OCI-LY7 (cell line): Measurements from ENCODE around the gene PAX3. TPM values are rescaled to one million over a fixed set of nuclear protein-coding genes. Genes with fewer than 3 reads are reported as not detected.

Source experiments
- BruUV-seq: library from RNA; stranded (reverse); fragments of 400-500 nt; replicated peaks from 2 replicates; lab custom pipeline; 2021; lab: Mats Ljungman, UMichigan
- CTCF ChIA-PET: fragments of 300-600 bp; sonication (Branson Sonifier 250); formaldehyde crosslinking; loops from one replicate; lab custom pipeline; 2022; ENCODE audit warnings: antibody characterized with exemption; ENCODE audit not compliant: unreplicated experiment; lab: Charles Lee
- POLR2A ChIA-PET: fragments of 300-600 bp; sonication (Branson Sonifier 250); formaldehyde crosslinking; loops from one replicate; lab custom pipeline; 2022; ENCODE audit warnings: antibody characterized with exemption; lab: Charles Lee
- DNase-seq: peaks from one replicate; pipeline ENCODE4 v3.0.0-alpha.2; 2015; ENCODE audit warnings: low spot score
- H2AFZ ChIP-seq: fragments of 200-600 bp; sonication (generic), shearing (Covaris generic); 2 replicates; pipeline ENCODE4 v1.6.1; 2014; ENCODE audit warnings: mild to moderate bottlenecking, antibody characterized with exemption, low read length, moderate library complexity
- H3K27ac ChIP-seq: fragments of 200-600 bp; sonication (generic); 2 replicates; pipeline ENCODE4 v1.5.1; 2014; ENCODE audit warnings: mixed run types, low read depth, mild to moderate bottlenecking, moderate library complexity, low read length, inconsistent platforms; ENCODE audit not compliant: poor library complexity, severe bottlenecking
- H3K36me3 ChIP-seq: fragments of 200-600 bp; sonication (generic); 2 replicates; pipeline ENCODE4 v1.6.1; 2014; ENCODE audit warnings: mild to moderate bottlenecking, antibody characterized with exemption, low read length, moderate library complexity, mixed read lengths; ENCODE audit not compliant: insufficient read depth
- H3K4me1 ChIP-seq: fragments of 200-600 bp; sonication (generic); 2 replicates; pipeline ENCODE4 v1.5.1; 2014; ENCODE audit warnings: mild to moderate bottlenecking, low read length; ENCODE audit not compliant: insufficient read depth, poor library complexity, severe bottlenecking
- H3K4me2 ChIP-seq: fragments of 200-600 bp; sonication (generic); 2 replicates; pipeline ENCODE4 v1.6.1; 2014; ENCODE audit warnings: mild to moderate bottlenecking, low read length
- H3K4me3 ChIP-seq: fragments of 200-600 bp; sonication (generic); 2 replicates; pipeline ENCODE4 v1.5.1; 2014; ENCODE audit warnings: mild to moderate bottlenecking, low read depth, low read length; ENCODE audit not compliant: poor library complexity, severe bottlenecking
- H3K79me2 ChIP-seq: fragments of 200-600 bp; sonication (generic); 2 replicates; pipeline ENCODE4 v1.6.1; 2016; ENCODE audit warnings: low read depth, mild to moderate bottlenecking, low read length, moderate library complexity, mixed read lengths; ENCODE audit not compliant: insufficient read depth
- H3K9me2 ChIP-seq: fragments of 200-600 bp; sonication (generic); 2 replicates; pipeline ENCODE4 v1.6.1; 2016; ENCODE audit warnings: mild to moderate bottlenecking, low read length, mixed read lengths; ENCODE audit not compliant: insufficient read depth
- H3K9me3 ChIP-seq: fragments of 200-600 bp; sonication (generic); 2 replicates; pipeline ENCODE4 v1.6.1; 2014; ENCODE audit warnings: mild to moderate bottlenecking, mixed run types, low read length, mixed read lengths
- H4K20me1 ChIP-seq: fragments of 200-600 bp; sonication (generic); 2 replicates; pipeline ENCODE4 v1.6.1; 2014; ENCODE audit warnings: mild to moderate bottlenecking, antibody characterized with exemption, low read length, moderate library complexity, mixed read lengths; ENCODE audit not compliant: insufficient read depth
- CTCF ChIP-seq: fragments of 200-600 bp; sonication (generic); conservative IDR thresholded peaks from 2 replicates; pipeline ENCODE4 v1.5.1; 2014; ENCODE audit warnings: mild to moderate bottlenecking, antibody characterized with exemption, low read length, moderate library complexity, mixed read lengths
- EZH2phosphoT487 ChIP-seq: fragments of 200-600 bp; sonication (generic); IDR thresholded peaks from 2 replicates; pipeline ENCODE4 v1.6.1; 2018; ENCODE audit warnings: low read depth, borderline replicate concordance, mild to moderate bottlenecking, mixed run types, antibody characterized with exemption, low read length, moderate library complexity, mixed read lengths
- intact Hi-C: fragments of 100-400 bp; cut with micrococcal nuclease; formaldehyde crosslinking; loops from one replicate; pipeline ENCODE4 v1.10.0; 2022; ENCODE audit not compliant: unreplicated experiment
- total RNA-seq, 2 experiments: library from RNA; depleted of rRNA in 1 of 2; stranded (reverse); fragments of >200 nt in 1 of 2; shearing (Covaris generic) in 1 of 2; gene quantifications; 2 replicates each; pipeline ENCODE4 v1.2.3, GENCODE V29; 2014 to 2022

The PAX3 gene
- total RNA-seq, 2 experiments from 2014 or later, result not detected

- Histone ChIP-seq H4K20me1 (no peaks in the 10 kb centered on the region), H3K4me3 (no peak overlapping the region), H3K27ac (no peak overlapping the region), H3K9me3 (no peaks in the 10 kb centered on the region), H3K9me2 (no peaks in the 10 kb centered on the region), H3K4me1 (no peaks in the 10 kb centered on the region), H2AFZ (no peak overlapping the region), H3K36me3 (no peaks in the 10 kb centered on the region), H3K79me2 (no peaks in the 10 kb centered on the region), H3K4me2 (no peak overlapping the region)
- TF ChIP-seq CTCF, result no peak
- TF ChIP-seq EZH2phosphoT487, result no peak
- no TSS peak for BruUV-seq
- DNase-seq, result no peak
- CTCF ChIA-PET, result no interaction called here
- intact Hi-C loops, result no loop called here
- POLR2A ChIA-PET, result no interaction called here
Observed at GRCh38 chr2:222271854-222272253, 26.9 kb downstream of the PAX3 start.

GRCh38 chr2:222270396-222270795 is 28.4 kb downstream of the PAX3 start:
- Histone ChIP-seq H3K36me3 (no peaks in the 10 kb centered on the region), H3K79me2 (no peaks in the 10 kb centered on the region), H3K4me1 (no peaks in the 10 kb centered on the region), H3K4me2 (no peak overlapping the region), H4K20me1 (no peaks in the 10 kb centered on the region), H3K4me3 (no peak overlapping the region), H3K27ac (no peak overlapping the region), H2AFZ (no peak overlapping the region), H3K9me2 (no peaks in the 10 kb centered on the region), H3K9me3 (no peaks in the 10 kb centered on the region)
- POLR2A ChIA-PET, result interaction anchor here (0.6 kb wide), 1 partner anchor 83 kb away, joined by 3 read pairs; no protein-coding TSS in a partner anchor
- BruUV-seq, result no TSS peak
- no peak for DNase-seq
- intact Hi-C loops, result no loop called here
- CTCF ChIA-PET, result no interaction called here
- no peak for TF ChIP-seq CTCF
- no peak for TF ChIP-seq EZH2phosphoT487

- H3K4me3 ChIP-seq, result no peak overlapping the region
- DNase-seq, result no peak
- H3K36me3 ChIP-seq, result no peaks in the 10 kb centered on the region
- no peak overlapping the region for H3K27ac ChIP-seq
- H3K4me1 ChIP-seq, result no peaks in the 10 kb centered on the region
- H3K4me2 ChIP-seq, result no peak overlapping the region
- ChIA-PET POLR2A (interaction anchor here (0.7 kb wide), 1 partner anchor 35 kb away, joined by 3 read pairs; no protein-coding TSS in a partner anchor), CTCF (no interaction called here)
- no peak overlapping the region for H2AFZ ChIP-seq
- BruUV-seq, result no TSS peak
- TF ChIP-seq CTCF (no peak), EZH2phosphoT487 (no peak)
- intact Hi-C loops, result no loop called here
- no peaks in the 10 kb centered on the region for H3K9me2 ChIP-seq
- H4K20me1 ChIP-seq, result no peaks in the 10 kb centered on the region
- H3K79me2 ChIP-seq, result no peaks in the 10 kb centered on the region
- no peaks in the 10 kb centered on the region for H3K9me3 ChIP-seq
Observed at GRCh38 chr2:222269132-222269531, 29.7 kb downstream of the PAX3 start.
